ENCODE measurements around the gene NTMT1. TPM values are rescaled to one million over a fixed set of nuclear protein-coding genes. Genes with fewer than 3 reads are reported as not detected.

Gene NTMT1
- total and polyA plus RNA-seq, 9 donors: 11.7 to 33.1 (median 25.3) TPM

DNA sequence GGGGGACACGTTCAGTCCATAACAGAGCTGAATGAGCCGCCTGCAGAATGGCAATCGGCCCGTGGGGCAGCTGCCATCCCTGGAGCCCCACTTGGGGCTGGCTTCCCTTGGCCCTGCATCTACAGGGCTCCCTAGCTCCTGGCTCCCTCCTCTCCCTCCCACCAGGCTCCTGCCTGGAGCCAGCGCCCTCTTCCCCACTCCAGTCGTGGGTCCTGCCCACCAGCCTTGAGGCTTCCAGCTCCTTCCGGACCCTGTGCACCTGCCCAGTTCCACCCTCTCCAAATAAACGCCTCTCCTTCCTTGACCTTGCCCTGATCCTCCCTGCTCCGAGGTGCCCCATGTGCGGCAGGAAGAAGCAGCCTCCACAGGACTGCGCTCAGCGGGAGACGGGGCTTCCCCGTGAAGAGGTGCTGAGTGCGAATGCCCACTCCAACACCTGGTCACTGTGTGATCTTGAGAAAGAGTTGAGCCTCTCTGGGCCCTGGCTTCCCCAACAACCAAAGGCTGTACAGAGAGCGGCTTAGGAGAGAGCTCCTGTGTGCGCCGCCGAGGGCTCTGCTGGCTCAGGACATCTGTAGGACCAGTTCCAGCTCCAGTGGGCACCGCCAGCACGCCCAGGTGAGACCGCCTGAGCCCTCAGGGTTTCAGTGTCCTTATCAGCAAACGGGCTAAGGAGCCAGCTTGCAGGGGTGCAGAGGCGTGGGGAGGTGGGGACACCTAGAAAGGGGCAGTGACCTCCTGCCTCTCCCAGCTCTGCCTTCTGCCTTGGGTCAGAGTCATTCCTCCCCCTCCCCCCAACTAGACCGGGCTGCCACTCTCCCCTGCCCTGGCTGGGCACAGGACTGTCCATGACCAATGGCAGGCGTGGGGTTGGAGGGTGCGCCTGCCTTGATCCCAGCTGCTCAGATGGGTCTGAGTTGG is 17.1 kb upstream of the NTMT1 start:
- Histone ChIP-seq H3K9me3 (no peaks in the 10 kb centered on the region), H3K4me3 (no peak overlapping the region), H3K36me3 (no peaks in the 10 kb centered on the region), H3K27ac (peak overlapping the region; percentile 56 to 89), H3K27me3 (no peaks in the 10 kb centered on the region), H3K4me1 (ENCODE audit: insufficient read depth) (peaks cover 16% of the 10 kb centered on the region)
- DNase-seq: peak in 3 of 5 donors; percentile 48 to 61 (median 54)
- TF ChIP-seq, protein P1, sequence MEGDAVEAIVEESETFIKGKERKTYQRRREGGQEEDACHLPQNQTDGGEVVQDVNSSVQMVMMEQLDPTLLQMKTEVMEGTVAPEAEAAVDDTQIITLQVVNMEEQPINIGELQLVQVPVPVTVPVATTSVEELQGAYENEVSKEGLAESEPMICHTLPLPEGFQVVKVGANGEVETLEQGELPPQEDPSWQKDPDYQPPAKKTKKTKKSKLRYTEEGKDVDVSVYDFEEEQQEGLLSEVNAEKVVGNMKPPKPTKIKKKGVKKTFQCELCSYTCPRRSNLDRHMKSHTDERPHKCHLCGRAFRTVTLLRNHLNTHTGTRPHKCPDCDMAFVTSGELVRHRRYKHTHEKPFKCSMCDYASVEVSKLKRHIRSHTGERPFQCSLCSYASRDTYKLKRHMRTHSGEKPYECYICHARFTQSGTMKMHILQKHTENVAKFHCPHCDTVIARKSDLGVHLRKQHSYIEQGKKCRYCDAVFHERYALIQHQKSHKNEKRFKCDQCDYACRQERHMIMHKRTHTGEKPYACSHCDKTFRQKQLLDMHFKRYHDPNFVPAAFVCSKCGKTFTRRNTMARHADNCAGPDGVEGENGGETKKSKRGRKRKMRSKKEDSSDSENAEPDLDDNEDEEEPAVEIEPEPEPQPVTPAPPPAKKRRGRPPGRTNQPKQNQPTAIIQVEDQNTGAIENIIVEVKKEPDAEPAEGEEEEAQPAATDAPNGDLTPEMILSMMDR (IDR thresholded peaks at IDR 0.05): no peak
- TF ChIP-seq EP300 (IDR thresholded peaks at IDR 0.05) (no peak), POLR2A (IDR thresholded peaks at IDR 0.05) (no peak)
- intact Hi-C loops (cut with DNase I): loop anchor here (2.0 to 10.0 kb wide), 9 partner anchors 54 to 470 kb away; partner anchors contain the start of gene IER5L (in 1 of the 4)
- WGBS, 3 donors: 83 to 90% (median 88%) methylated on average over 22 to 27 of the region's 27 CpGs

DNA sequence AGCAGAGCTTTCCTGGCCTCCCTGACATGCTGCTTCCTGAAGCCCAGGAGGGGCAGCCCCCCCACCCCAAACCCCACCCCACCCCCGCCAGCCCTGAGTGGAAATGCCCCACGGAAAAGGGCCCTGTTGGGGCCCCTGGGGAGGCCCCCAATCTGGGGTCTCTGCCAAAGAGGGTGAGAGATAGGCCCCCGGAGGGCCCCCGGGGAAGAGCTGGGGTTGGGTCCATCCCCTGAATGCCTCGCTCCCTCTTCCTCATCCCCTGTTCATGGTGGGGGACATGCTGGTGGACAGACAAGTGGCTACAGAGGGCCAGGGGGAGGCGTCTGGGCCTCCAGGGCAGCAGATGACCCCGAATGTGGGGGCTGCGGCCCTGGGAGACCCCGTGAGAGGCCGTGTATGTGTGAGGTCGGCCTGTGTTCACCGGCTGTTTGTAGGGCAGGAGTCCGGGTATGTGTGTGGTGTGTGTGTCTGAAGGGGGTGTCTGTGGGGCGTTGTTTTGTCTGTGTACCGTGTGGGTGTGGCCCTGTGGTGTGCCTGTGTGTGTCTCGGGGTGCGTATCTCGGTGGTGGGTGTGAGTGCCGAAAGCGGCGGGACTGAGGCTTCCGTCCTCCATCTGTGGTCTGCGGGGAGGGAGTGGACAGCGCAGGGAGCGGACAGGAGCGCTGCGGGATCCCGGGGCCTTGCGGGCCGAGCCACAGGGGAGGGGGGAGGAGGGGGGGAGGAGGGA is 16.3 kb upstream of the NTMT1 start:
- peaks cover 16% of the 10 kb centered on the region for H3K4me1 ChIP-seq (ENCODE audit: insufficient read depth)
- peak overlapping the region; percentile 56 to 89 for H3K27ac ChIP-seq
- no peaks in the 10 kb centered on the region for H3K9me3 ChIP-seq
- intact Hi-C loops (cut with DNase I): loop anchor here (1.0 to 10.0 kb wide), 12 partner anchors 55 to 471 kb away; partner anchors contain the start of gene IER5L (in 1 of the 4)
- H3K36me3 ChIP-seq: no peaks in the 10 kb centered on the region
- H3K27me3 ChIP-seq: no peaks in the 10 kb centered on the region
- DNase-seq: peak; percentile 67 to 81 (median 75)
- 4 to 13% (median 10%) methylated on average over 23 to 25 of the region's 30 CpGs for WGBS, 3 donors
- H3K4me3 ChIP-seq: peak overlapping the region; percentile 57
- no peak for TF ChIP-seq EP300 (IDR thresholded peaks at IDR 0.05)
- TF ChIP-seq, protein P1 (IDR thresholded peaks at IDR 0.05): no peak
- no peak for TF ChIP-seq POLR2A (IDR thresholded peaks at IDR 0.05)

DNA sequence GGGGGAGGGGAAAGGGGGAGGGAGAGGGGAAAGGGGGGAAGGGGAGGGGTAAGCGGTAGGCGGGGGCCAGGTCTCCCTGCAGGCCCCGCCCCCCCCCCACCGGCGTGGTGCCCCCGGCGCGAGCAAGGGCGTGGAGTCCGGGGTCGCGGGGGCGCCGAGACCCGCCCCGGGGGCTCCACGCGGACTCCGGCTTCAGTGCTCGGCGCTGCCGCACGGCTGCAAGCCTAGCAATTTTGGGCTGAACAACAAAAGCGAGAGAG is 15.8 kb upstream of the NTMT1 start:
- H3K27ac ChIP-seq: peak overlapping the region; percentile 56 to 89
- H3K4me3 ChIP-seq: peak overlapping the region; percentile 57
- no peaks in the 10 kb centered on the region for H3K27me3 ChIP-seq
- H3K4me1 ChIP-seq (ENCODE audit: insufficient read depth): peaks cover 16% of the 10 kb centered on the region
- intact Hi-C loops (cut with DNase I): loop anchor here in 3 of 4 donors (1.0 to 10.0 kb wide), 5 partner anchors 198 to 471 kb away; no protein-coding TSS in a partner anchor
- H3K36me3 ChIP-seq: no peaks in the 10 kb centered on the region
- no peaks in the 10 kb centered on the region for H3K9me3 ChIP-seq
- 1 to 2% (median 1%) methylated on average over 18 to 24 of the region's 24 CpGs for WGBS, 3 donors
- TF ChIP-seq POLR2A (IDR thresholded peaks at IDR 0.05) (no peak), EP300 (IDR thresholded peaks at IDR 0.05) (no peak)
- TF ChIP-seq, protein P1 (IDR thresholded peaks at IDR 0.05): no peak
- no peak for DNase-seq

DNA sequence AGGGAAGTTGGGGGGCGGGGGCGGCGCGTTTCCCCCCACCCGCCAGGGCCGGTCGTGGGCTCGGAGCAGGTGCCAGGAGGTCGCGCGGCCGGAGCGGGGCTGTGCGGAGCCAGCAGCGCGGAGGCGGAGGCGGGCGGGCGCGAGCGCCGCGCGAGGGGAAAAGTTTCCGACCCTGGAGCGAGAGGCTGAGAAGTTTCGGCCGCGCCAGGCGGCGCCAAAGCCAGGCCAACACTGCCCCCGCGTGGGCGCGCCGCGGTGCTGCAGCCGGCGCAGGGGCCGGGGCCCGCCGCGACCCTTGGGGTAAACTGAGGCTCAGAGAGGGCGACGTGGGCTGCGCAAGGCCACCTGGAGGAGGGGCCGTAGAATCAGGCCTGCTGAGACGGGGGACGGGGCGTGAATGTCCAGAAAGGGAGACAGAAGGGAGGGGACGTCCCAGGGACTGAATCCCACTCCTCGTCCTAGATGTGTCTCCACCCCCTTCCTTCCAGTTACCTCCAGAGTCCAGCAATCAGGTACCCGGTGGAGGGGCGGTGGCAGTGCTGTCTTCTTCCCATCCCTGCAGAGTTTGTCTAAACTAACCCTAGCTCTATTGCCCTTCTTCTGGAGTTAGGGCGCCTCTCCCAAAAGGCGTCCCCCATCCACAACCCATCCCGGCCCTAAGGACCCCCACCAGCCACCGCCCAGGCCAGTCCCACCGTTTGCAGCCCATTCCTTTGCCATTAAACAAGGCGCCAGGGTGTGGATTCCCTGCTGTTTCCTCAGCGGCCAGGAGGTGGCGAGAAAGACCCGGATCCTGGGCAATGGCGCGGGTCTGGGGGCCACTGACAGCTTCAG is 15.3 kb upstream of the NTMT1 start:
- DNase-seq: peak; percentile 81 to 90 (median 87)
- Histone ChIP-seq H3K4me3 (peak overlapping the region; percentile 57), H3K36me3 (no peaks in the 10 kb centered on the region), H3K9me3 (no peaks in the 10 kb centered on the region), H3K27ac (peak overlapping the region; percentile 56 to 89), H3K4me1 (ENCODE audit: insufficient read depth) (peaks cover 16% of the 10 kb centered on the region), H3K27me3 (no peaks in the 10 kb centered on the region)
- intact Hi-C loops (cut with DNase I): loop anchor here in 3 of 4 donors (1.0 to 10.0 kb wide), 5 partner anchors 198 to 472 kb away; no protein-coding TSS in a partner anchor
- TF ChIP-seq, protein P1 (IDR thresholded peaks at IDR 0.05): peak; percentile 84 to 100 (median 100)
- peak; percentile 47 for TF ChIP-seq POLR2A (IDR thresholded peaks at IDR 0.05)
- TF ChIP-seq EP300 (IDR thresholded peaks at IDR 0.05): no peak
- 0 to 1% (median 0%) methylated on average over 36 to 66 of the region's 66 CpGs for WGBS, 3 donors

Measured in ovary (tissue), 9 donors.